ENCODE data around the gene RSRC1. TPM values are rescaled to one million over a fixed set of nuclear protein-coding genes. Genes with fewer than 3 reads are reported as not detected.

The RSRC1 gene
- total and polyA plus RNA-seq, 2 of the 8 experiments (the other 6 are each of a cell fraction or from before 2014, with no cell fraction given) = 2.0 to 27.9 TPM

DNA sequence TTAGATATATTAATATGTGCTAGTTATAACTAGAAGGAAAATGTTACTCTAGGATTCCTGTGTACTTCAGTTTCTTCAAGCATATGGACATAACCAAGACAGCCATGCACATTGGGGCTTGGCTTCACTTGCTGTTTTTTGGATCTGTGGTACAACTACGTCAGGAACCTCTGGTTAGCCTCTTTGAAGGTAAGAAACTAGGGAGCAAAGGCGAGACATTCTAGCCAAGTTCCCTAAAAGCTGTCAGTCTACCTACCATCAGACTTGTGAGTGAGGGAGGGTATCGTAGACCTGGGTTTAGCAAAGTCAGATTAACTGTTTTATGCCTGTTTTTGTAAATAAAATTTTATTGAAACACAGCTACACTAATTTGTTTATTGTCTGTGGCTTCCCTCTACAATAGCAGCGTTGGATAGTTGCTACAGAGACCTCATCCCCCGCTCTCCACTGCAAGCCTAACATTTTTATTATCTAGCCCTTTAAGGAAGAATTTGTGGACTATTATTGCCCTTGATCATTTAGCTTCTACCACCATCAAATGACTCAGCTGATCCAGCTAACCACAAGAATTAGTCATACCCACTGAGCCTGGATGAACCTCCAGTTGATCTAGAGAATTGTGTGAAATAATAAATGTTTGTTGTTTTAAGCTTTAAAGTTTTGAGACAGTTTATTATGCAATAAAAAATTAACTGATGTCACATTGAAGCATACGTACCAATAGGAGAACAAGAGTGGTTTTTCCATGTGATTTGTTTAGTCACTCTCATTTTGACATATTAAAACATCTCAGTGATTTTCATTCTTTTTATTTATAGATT lies 58.1 kb downstream of the RSRC1 start (continued):
- TF ChIP-seq TAF7 (optimal IDR thresholded peaks at IDR 0.05; ENCODE audit: borderline replicate concordance, low read depth, low read length) (no peak), TAF1 (IDR thresholded peaks at IDR 0.05; ENCODE audit: low read depth, low read length) (no peak), RNF2 (IDR thresholded peaks at IDR 0.05; ENCODE audit: borderline replicate concordance, low read depth, low read length, missing control alignments, poor library complexity, severe bottlenecking) (no peak), CHD1 (IDR thresholded peaks at IDR 0.05; ENCODE audit: low read depth, low read length) (no peak), CREB1 (IDR thresholded peaks at IDR 0.05) (no peak), SIX5 (IDR thresholded peaks at IDR 0.05; ENCODE audit: low read depth, low read length) (no peak), HDAC6 (IDR thresholded peaks at IDR 0.05; ENCODE audit: low read depth, low read length) (no peak)

Measured in H1 (cell line).